IMR-90 (cell line): ENCODE results near the gene LRP1-AS.

Experiments used
- BHLHE40 ChIP-seq: fragments of 150-350 bp; IDR thresholded peaks from 2 replicates; pipeline ENCODE4 v1.6.1; 2016; ENCODE audit warnings: mild to moderate bottlenecking, low read depth, low read length
- CEBPB ChIP-seq: IDR thresholded peaks from 2 replicates; pipeline ENCODE4 v1.6.1; 2012; ENCODE audit warnings: low read depth, low read length, improper control_type of control experiment
- ELK1 ChIP-seq: fragments of 150-350 bp; IDR thresholded peaks from 2 replicates; pipeline ENCODE4 v1.6.1; 2016; ENCODE audit warnings: low read depth, mild to moderate bottlenecking, low read length, moderate library complexity, borderline replicate concordance
- FOS ChIP-seq: fragments of 150-350 bp; IDR thresholded peaks from 2 replicates; pipeline ENCODE4 v1.6.1; 2016; ENCODE audit warnings: low read depth, low read length
- MAFK ChIP-seq: IDR thresholded peaks from 2 replicates; pipeline ENCODE4 v1.6.1; 2012; ENCODE audit warnings: low read depth, low read length, improper control_type of control experiment
- MAZ ChIP-seq: IDR thresholded peaks from 2 replicates; pipeline ENCODE4 v1.6.1; 2012; ENCODE audit warnings: low read depth, mild to moderate bottlenecking, low read length, improper control_type of control experiment, moderate library complexity, borderline replicate concordance
- MXI1 ChIP-seq: IDR thresholded peaks from 2 replicates; pipeline ENCODE4 v1.6.1; 2012; ENCODE audit warnings: low read depth, mild to moderate bottlenecking, low read length, moderate library complexity, borderline replicate concordance
- POLR2A ChIP-seq: IDR thresholded peaks from 2 replicates; pipeline ENCODE4 v1.6.1; 2012; ENCODE audit warnings: mild to moderate bottlenecking, low read depth, low read length
- RAD21 ChIP-seq: IDR thresholded peaks from 2 replicates; pipeline ENCODE4 v1.6.1; 2012; ENCODE audit warnings: low read length, improper control_type of control experiment
- RCOR1 ChIP-seq: IDR thresholded peaks from 2 replicates; pipeline ENCODE4 v1.6.1; 2012; ENCODE audit warnings: mild to moderate bottlenecking, low read length, improper control_type of control experiment; ENCODE audit not compliant: insufficient replicate concordance
- RFX5 ChIP-seq: IDR thresholded peaks from 2 replicates; pipeline ENCODE4 v1.8.0; 2012; ENCODE audit warnings: low read depth, mild to moderate bottlenecking, low read length, moderate library complexity
- SMC3 ChIP-seq: fragments of 150-350 bp; IDR thresholded peaks from 2 replicates; pipeline ENCODE4 v1.6.1; 2016; ENCODE audit warnings: low read depth, mild to moderate bottlenecking, antibody characterized with exemption, low read length, moderate library complexity
- USF2 ChIP-seq: fragments of 150-350 bp; IDR thresholded peaks from 2 replicates; pipeline ENCODE4 v1.6.1; 2017; ENCODE audit warnings: mild to moderate bottlenecking, antibody characterized with exemption, low read length, low read depth
- TF ChIP-seq, protein P1 (sequence below): conservative IDR thresholded peaks from 2 replicates; pipeline ENCODE4 v1.5.1; 2012; ENCODE audit warnings: mild to moderate bottlenecking, low read depth, low read length, improper control_type of control experiment

DNA sequence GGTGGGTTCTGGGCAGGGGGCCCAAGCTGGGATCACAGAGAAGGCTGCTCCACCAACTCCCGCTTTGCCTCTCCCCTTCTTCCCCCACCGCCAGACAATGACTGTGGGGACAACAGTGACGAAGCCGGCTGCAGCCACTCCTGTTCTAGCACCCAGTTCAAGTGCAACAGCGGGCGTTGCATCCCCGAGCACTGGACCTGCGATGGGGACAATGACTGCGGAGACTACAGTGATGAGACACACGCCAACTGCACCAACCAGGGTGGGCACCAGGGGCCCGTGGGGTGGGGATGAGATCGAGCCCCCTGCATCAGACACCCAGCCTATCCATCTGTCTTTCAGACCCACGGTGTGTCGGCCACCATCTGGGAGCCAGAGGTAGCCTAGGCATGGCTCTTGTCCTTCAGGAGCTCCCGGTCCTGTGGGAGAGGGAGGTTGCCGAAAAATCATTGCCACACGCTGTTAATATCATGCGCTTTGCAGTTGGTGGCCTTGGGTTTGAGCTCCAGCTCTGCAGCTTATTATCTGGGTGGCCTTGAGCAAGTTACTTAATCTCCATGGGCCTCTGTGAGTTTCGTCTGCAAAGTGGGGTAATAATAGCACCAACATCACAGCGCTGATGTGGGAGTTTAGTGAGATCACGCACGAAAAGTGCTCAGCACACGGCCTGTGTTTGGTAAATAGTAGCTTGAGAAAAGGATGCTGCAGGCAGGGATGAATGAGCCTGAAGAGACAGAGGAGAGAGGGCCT lies 21.8 kb upstream of the LRP1-AS start:
- TF ChIP-seq SMC3 (no peak), RAD21 (no peak), USF2 (no peak), MAZ (no peak), POLR2A (no peak), BHLHE40 (no peak), MAFK (no peak), CEBPB (no peak), FOS (no peak), RCOR1 (no peak), MXI1 (no peak), ELK1 (no peak), RFX5 (no peak)
- TF ChIP-seq, protein P1, sequence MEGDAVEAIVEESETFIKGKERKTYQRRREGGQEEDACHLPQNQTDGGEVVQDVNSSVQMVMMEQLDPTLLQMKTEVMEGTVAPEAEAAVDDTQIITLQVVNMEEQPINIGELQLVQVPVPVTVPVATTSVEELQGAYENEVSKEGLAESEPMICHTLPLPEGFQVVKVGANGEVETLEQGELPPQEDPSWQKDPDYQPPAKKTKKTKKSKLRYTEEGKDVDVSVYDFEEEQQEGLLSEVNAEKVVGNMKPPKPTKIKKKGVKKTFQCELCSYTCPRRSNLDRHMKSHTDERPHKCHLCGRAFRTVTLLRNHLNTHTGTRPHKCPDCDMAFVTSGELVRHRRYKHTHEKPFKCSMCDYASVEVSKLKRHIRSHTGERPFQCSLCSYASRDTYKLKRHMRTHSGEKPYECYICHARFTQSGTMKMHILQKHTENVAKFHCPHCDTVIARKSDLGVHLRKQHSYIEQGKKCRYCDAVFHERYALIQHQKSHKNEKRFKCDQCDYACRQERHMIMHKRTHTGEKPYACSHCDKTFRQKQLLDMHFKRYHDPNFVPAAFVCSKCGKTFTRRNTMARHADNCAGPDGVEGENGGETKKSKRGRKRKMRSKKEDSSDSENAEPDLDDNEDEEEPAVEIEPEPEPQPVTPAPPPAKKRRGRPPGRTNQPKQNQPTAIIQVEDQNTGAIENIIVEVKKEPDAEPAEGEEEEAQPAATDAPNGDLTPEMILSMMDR, result no peak
